GM21526 (cell line): ENCODE results near the gene TIRAP.

Experiments used
- ATAC-seq: cut with Tn5 transposase; IDR thresholded peaks from one replicate; pipeline ENCODE4 v1.9.1; 2021; ENCODE audit warnings: moderate library complexity; ENCODE audit not compliant: unreplicated experiment, low FRiP score

The TIRAP gene

DNA sequence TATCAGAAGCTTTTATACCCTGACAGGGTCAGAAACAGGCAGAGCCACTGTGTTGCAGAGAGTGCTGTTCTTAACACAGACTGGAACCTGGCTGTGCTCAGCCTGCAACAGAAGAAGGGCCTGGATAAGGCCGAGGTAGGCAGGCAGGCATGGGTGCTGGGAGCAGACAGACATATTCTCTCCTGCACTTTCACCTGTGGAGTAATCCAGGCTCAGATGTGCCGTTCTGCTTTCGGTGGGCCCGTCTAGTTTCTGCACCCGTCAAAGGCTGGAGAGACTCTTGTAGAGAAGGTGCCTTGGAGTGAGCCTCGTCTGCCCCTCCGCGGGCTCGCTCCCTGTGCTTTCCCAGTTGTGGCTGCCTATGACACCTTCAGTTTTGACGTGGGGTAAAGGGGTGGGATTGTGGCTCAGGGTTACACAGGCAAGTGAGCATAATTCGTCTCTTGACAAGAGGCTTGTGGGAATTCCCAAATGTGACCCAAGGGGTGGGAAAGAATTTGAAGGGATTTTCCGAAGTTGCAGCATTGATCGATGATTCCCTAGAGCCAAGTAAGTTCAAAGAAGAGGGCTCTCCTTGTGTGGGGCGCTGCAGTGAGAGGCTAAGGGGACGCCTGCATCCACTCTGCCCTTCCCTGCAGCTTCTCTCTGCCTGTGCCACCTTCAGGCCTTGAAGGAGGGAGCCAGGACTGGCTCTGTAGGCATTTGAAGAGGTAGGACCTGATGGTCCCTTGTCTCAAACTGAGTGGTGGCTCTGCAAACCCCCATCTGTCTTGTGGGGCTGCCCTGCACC lies 56.4 kb downstream of the TIRAP start:
- ATAC-seq: no peak

DNA sequence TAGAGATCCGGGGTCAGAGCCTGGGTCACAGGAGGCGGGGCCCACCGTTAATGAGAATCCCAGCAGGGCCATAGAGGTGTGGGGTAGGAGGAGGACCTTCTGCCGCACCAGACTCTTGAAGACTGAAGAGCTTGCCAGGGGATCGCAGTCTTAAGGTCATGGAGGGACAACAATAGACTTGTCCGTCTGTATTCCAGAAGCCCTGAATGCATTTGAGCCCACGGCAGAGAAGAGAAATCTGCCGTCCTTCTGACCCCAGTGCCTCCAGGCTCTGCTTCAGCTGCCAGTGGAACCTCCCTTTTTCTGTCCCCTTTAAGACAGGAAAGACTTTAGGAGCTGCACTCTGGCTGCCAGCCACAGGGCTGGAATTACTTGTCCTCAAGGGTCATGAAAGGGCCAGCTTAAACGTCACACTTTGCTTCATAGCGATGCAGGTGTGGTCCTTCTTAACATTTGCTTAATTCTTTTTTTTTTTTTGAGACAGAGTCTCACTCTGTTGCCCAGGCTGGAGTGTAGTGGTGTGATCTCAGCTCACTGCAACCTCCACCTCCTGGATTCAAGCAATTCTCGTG lies 57.1 kb downstream of the TIRAP start:
- no peak for ATAC-seq

DNA sequence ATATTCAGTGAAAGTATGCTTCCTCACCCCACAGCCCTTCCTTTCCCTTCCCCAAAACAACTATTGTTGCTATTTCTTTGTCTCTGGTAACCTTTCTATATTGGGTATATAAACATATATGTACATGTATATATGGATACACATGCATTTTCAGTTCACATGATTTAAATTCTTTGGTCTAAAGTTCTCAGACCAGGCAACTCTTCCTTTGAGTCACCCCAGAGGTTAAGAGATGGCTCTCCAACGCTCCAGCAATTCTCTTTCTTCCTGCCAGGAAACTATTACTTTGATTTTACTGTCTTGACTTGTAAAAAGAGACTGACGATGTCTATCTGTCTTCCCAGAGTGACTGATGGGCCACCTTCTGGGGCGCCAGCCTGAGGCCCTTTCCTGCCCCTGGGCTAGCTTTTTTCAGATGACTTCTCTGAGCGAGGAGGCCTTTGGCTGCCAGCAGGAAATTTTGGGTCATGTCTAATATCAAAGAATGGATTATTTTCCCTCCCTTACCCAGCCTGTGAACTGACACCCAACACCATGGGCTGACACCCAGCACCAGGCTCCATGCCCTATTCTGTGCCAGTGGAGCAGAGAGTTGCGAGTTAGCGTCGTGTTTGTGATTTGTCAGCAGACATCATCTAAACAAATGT lies 58.2 kb downstream of the TIRAP start:
- ATAC-seq: no peak

DNA sequence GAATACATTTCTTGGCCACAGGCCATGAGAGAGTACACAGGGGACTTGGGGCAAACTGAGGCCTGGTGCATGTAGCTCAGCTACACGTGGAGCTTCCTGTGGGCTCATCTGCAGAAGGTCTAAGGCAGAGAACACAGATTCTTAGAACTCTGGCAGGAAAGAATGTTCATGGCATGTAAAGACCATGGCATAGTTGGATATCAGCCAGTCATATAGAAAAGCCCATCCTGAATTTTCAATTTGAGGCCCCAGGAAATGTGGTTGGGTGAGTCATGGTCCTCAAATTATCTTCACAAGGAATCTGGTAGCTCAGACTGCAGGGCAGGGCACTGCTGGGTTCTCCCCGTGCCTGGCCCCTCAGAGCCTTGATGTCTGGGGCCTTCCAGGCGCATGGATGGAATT lies 58.9 kb downstream of the TIRAP start:
- ATAC-seq: no peak

DNA sequence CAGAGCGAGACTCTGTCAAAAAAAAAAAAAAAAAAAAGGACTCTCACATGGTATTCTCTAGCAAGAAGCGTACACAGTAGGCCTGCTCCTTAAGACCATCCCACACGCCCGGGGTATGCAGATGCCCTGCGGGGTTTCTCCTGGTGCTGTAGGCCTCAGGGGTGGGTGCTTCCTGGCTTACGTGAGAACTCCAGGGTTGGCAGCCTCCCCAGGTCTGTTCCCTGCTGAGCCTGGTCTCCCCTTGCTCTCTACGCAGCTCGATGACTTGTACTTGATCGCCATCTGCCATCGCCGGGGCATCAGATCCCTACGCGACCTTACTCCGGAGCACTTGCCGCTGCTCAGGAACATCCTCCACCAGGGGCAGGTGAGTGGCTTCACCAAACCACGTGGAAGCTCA lies 60.2 kb downstream of the TIRAP start:
- ATAC-seq: no peak
